GM18517 (cell line): ENCODE results near the gene STAC2.
"Not testable (repeated sequence)": the region's sequence is repeated elsewhere in the genome, so short reads cannot be mapped to it uniquely, and the experiment has no call there.

ENCODE experiments used
- ATAC-seq: cut with Tn5 transposase; IDR thresholded peaks from one replicate; pipeline ENCODE4 v1.9.1; 2021; ENCODE audit warnings: mild to moderate bottlenecking, moderate library complexity; ENCODE audit not compliant: unreplicated experiment

The STAC2 gene

DNA sequence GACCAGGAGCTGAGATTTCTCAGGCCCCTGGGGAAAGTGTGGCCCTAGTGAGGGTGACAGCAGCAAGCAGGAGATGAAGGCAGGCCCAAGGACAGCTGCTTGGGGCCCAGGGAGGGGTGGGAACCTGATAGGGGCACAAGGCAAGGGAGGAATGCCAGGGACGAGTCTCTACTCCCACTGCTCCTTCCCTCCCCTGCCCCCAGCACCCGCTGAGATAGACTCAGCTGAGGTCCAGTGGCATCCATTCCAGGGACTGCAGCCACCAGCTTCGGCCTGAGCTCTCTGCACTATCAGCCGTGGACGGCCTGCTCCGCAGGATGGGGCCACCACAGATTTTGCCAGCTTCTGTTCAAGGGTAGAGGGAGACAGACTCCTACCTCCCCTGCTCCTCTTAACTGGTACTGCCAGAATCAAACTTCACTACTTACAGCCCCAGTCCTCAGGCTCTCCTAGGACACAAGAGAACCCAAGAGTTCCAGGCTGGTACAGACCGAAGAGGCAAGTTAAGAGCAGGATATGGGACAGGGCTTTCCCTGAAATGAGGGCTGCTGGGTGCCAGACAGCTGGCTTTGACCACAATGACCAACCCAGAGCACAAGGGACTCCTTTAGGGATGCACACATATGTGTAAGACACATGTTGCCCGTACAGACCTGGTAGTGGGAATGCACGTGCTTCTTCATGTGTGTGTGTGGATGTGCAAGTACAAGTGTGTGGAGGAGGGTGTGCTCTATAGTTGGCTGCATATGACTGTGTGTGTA, 33.8 kb downstream of the STAC2 start:
- ATAC-seq, result no peak

- ATAC-seq, result no peak
These were observed 38.5 kb downstream of the STAC2 start for GRCh38 chr17:39187152-39187830.

GRCh38 chr17:39186481-39187002, 39.2 kb downstream of the STAC2 start:
- no peak for ATAC-seq

DNA sequence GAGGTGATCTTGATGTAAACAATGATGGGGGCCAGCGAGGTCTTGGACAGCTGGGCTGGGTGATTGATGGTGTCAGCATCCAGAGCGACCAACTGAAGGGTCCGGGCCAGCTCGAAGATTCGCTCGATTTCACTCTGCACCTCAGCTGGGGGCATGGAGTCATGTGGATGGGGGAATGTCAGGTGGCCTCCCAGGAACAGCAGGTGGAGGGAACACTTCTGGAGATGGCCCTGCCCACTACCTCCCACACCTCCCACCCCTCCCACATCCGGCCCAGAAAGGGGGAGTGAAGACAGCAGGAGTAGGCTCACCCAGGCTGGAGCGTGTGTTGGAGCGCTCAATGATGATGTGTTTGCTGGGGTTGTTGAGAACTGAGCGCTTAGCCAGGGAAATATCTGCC, 42.0 kb downstream of the STAC2 start:
- no peak for ATAC-seq

- no peak for ATAC-seq
These were observed 42.7 kb downstream of the STAC2 start for GRCh38 chr17:39183045-39183444.

DNA sequence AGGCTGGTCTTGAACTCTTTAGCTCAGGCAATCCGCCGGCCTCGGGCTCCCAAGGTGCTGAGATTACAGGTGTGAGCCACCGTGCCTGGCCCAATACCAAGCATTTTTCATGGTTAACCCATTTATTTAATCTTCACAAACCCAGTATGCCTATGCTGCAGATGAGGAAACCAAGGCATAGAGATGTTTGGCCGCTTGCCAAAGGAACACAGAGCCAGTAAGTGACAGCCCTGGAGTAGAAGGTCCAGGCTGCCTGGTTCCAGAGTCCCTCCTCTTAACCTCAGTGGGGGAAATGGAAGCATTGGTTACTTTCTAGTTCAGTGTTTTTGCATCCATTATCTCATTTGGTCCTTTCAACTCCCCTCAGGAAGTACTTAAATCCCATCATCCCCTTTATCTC, 44.4 kb downstream of the STAC2 start:
- ATAC-seq, result no peak

- ATAC-seq, result no peak
These were observed 47.2 kb downstream of the STAC2 start for GRCh38 chr17:39178536-39178935.

GRCh38 chr17:39177256-39177655, 48.5 kb downstream of the STAC2 start:
- ATAC-seq, result no peak

GRCh38 chr17:39175695-39176093, 50.1 kb downstream of the STAC2 start:
- no peak for ATAC-seq

DNA sequence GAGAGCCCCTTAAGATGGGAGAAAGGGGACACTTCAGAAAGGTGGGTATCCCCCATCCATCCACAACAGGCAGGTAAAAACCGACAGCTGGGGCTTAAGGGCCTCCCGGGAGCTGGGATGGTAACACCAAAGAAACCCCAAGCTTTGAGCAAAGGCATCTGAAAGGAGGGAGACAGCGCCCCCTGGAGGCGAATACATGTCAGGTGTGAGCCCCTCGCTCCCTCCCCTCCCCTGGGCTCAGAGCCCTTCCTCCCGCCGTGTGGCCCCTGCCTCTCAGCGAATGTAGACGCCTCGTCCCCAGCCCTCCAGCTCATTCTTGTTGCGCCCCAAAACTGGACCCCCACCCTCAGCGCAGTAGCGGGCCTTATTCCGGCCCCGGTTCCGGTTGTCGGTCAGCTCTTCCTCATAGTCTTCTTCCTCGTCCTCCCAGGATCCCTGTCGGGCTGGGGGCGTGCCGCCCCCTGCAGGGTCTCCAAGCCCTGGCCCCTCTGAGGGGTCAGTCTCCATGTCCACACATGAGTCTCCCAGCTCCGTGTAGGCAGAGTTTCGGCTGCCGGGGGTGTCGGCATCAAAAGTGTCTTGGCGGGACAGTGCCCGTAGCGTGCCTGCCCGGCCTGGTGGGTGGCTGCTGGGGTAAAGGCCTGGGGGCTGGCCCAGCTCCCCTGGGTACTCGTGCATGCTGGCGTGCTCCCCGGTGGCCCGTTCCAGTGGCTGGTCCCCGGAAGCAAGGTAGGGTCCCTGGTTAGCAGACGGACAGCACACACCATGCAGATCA, 50.6 kb downstream of the STAC2 start:
- no peak for ATAC-seq

DNA sequence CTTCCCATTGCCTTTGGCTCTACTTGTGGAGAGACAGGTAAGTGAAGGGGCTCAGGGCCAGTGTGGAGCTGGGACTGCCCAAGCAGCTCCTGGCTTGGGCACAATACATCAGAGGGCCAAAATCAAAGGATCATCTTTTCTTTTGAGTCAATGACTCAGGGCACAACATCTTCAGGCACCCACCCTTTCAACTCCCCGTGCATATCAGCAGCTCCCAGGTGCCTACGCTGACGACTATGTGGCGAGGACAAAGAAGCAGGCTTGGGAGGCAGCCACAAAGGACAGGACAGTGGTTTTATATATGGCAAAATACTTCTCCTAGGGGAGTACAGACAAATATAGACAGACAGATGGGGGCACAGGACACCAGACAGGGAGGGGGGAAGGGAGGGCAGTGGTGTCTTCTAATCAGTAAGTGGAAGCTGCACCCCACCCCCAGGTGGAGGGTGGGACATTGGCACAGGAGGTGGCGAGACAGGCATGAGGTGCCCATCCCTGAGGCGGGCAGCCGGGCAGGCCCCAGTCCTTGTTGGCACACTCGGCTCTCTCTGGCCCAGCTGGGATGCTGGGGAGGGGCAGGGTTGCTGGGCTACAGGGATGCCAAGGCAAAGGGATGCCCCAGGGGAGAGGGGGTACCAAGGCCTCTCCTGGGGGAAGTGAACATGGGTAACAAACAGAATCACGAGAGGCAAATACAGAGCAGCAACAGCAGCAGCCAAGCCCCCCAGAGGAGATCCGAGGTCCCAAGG, 52.0 kb downstream of the STAC2 start:
- no peak for ATAC-seq

- ATAC-seq, result no peak
These were observed 52.7 kb downstream of the STAC2 start for GRCh38 chr17:39173080-39173479.

DNA sequence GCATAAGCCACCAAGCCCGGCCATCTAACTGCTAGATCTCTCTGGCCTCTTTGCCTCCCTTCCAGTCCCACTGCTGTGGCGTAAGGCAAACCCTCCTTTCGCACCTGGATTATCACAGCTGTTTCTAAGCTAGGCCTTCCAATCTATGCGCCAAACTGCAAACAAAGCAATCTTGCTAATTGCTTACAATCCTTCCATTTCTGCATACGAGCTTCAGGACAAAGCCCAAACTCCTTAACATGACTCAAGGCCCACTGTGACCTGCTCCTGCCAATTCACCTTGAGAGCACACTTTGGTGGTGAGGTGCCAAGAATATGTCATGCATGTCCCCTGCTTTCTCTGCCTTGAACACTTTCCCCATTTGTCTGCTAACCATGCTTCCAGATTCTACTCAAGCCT, 53.8 kb downstream of the STAC2 start:
- no peak for ATAC-seq

DNA sequence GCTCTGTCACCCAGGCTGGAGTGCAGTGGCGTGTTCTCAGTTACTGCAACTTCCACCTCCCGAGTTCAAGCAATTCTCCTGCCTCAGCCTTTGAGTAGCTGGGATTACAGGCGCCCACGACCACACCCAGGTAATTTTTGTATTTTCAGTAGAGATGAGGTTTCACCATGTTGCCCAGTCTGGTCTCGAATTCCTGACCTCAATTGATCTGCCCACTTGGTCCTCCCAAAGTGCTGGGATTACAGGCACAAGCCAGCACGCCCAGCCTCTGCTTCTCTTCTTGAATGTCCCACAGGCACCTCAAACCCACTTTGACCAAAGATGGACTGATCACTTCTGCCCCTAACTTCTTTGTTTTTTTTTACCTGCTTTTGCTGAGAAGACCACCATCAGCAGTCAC, 55.2 kb downstream of the STAC2 start:
- no peak for ATAC-seq

GRCh38 chr17:39170109-39170508, 55.6 kb downstream of the STAC2 start:
- ATAC-seq, result no peak

- ATAC-seq, result no peak
These were observed 56.2 kb downstream of the STAC2 start for GRCh38 chr17:39169518-39169917.

DNA sequence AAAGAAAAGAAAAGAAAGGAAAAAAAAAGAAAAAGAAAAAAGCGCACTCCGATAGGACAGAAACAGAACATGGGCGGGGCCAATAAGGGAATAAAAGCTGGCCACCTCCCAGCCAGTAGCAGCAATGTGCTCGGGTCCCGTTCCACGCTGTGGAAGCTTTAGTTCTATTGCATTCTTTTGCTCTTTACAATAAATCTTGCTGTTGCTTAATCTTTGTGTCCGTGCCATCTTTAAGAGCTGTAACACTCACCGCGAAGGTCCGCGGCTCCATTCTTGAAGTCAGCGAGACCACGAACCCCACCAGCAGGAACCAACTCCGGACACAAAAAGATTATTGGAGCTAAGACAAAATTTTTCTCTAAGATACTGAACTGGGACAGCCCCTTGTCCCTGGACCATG, 56.6 kb downstream of the STAC2 start:
- ATAC-seq, result no peak

- ATAC-seq, result not testable (repeated sequence)
These were observed 57.2 kb downstream of the STAC2 start for GRCh38 chr17:39168503-39168902.

GRCh38 chr17:39167476-39167875, 58.3 kb downstream of the STAC2 start:
- no peak for ATAC-seq

DNA sequence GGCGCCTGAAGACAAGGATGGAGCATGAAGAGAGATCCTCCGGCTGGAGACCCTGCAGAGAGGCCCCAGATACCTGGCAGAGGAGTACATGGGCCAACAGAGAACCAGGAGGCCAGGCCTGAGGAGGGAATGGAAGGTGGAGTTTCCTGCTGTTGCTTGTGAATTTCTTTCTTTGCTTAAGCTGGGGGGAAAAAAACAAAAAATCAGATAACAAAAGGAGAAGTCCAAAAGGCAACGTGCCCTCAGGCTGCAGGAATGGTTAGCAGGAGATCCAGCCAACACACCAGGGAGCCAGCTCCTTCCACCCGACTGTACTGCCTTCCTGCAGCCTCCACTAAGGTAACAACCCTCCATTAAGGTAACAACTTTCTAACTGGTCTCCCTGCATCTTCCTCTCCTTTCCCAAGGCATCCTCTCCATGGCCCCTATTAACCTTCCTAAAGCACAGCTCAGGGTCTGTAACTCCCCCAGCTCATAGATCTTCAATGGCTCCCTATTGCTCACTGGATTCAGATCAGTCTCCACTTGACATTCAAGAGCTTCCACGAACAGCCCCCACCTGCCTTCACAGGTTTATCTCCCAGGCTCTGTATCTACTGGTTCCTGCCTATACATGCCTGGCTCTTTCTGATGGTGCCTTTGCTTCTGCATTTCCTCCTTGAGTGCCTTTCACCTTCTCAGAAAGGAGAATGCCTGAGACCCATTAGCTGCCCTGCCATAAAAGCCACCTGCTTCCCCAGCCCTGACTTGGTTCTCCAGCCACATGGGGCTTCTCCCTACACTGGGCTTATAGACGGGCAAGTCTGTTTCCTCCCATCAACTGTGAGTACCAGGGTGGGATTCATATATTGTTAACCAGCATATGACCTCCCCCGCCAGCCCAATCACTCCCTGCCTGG, 59.1 kb downstream of the STAC2 start:
- no peak for ATAC-seq
